SH-SY5Y (cell line): ENCODE results near the gene CHIA.

Experiments
- GATA2 ChIP-seq: IDR thresholded peaks from 2 replicates; pipeline ENCODE4 v1.6.1; 2011; ENCODE audit warnings: mild to moderate bottlenecking, low read depth, low read length
- GATA3 ChIP-seq: IDR thresholded peaks from 2 replicates; pipeline ENCODE4 v1.6.1; 2011; ENCODE audit warnings: low read depth, mild to moderate bottlenecking, low read length, moderate library complexity

- no peak for TF ChIP-seq GATA3
- no peak for TF ChIP-seq GATA2
Observed at GRCh38 chr1:111271464-111271801, 19.2 kb upstream of the CHIA start.
